ENCODE data around the gene LOC128125822.

GRCh38 chr6:63576985-63577712, 4.9 kb downstream of the LOC128125822 start:
- TF ChIP-seq ZNF274 (IDR thresholded peaks at IDR 0.05; ENCODE audit: low read depth, low read length), result no peak
- no peak for TF ChIP-seq YY1 (IDR thresholded peaks at IDR 0.05; ENCODE audit: insufficient read depth, insufficient read length)
